Smooth muscle cell (in vitro differentiated cells): ENCODE measurements around the gene RAB11FIP5. TPM values are rescaled to one million over a fixed set of nuclear protein-coding genes. Genes with fewer than 3 reads are reported as not detected.

Source experiments
- DNase-seq: peaks from one replicate; lab custom pipeline; 2025; ENCODE audit not compliant: unreplicated experiment; lab: John Stamatoyannopoulos, UW
- H2AFZ ChIP-seq: fragments of 200-600 bp; sonication (generic); 2 replicates; pipeline ENCODE4 v1.6.0; 2016; ENCODE audit warnings: antibody characterized with exemption, low read depth, mild to moderate bottlenecking
- H3F3A ChIP-seq: fragments of 200-600 bp; sonication (generic); 2 replicates; pipeline ENCODE4 v1.6.0; 2017; ENCODE audit warnings: antibody characterized with exemption, low read depth
- H3K27ac ChIP-seq: fragments of 200-600 bp; sonication (generic); 2 replicates; pipeline ENCODE4 v1.5.1; 2016; ENCODE audit warnings: low read depth, mild to moderate bottlenecking
- H3K27me3 ChIP-seq: fragments of 200-600 bp; sonication (generic); 2 replicates; pipeline ENCODE4 v1.6.1; 2016; ENCODE audit warnings: low read depth, mild to moderate bottlenecking
- H3K36me3 ChIP-seq: fragments of 200-600 bp; sonication (generic); 2 replicates; pipeline ENCODE4 v1.5.1; 2016; ENCODE audit warnings: low read depth
- H3K4me1 ChIP-seq: fragments of 200-600 bp; sonication (generic); 2 replicates; pipeline ENCODE4 v1.5.1; 2016; ENCODE audit warnings: low read depth
- H3K4me2 ChIP-seq: fragments of 200-600 bp; sonication (generic); 2 replicates; pipeline ENCODE4 v1.6.0; 2016; ENCODE audit warnings: mild to moderate bottlenecking
- H3K4me3 ChIP-seq: fragments of 200-600 bp; sonication (generic); 2 replicates; pipeline ENCODE4 v1.5.1; 2016; ENCODE audit warnings: mild to moderate bottlenecking
- H3K79me2 ChIP-seq: fragments of 200-600 bp; sonication (generic); 2 replicates; pipeline ENCODE4 v1.6.0; 2016; ENCODE audit warnings: low read depth, mild to moderate bottlenecking
- H3K9ac ChIP-seq: fragments of 200-600 bp; sonication (generic); 2 replicates; pipeline ENCODE4 v1.6.0; 2016; ENCODE audit warnings: low read depth
- H3K9me3 ChIP-seq: fragments of 200-600 bp; sonication (generic); replicated peaks from 2 replicates; pipeline ENCODE4 v1.5.1; 2016; ENCODE audit warnings: low read depth
- H4K20me1 ChIP-seq: fragments of 200-600 bp; sonication (generic); 2 replicates; pipeline ENCODE4 v1.6.0; 2016; ENCODE audit warnings: low read depth
- CTCF ChIP-seq: fragments of 200-600 bp; sonication (generic); IDR thresholded peaks from 2 replicates; pipeline ENCODE4 v1.5.1; 2017; ENCODE audit warnings: borderline replicate concordance, mild to moderate bottlenecking, antibody characterized with exemption; ENCODE audit not compliant: insufficient read depth, poor library complexity, severe bottlenecking
- WGBS: methylation state at CpG from one replicate; pipeline ENCODE4 v1.1.7; 2016; ENCODE audit warnings: low lambda C conversion rate; 5-methylcytosine and 5-hydroxymethylcytosine counted together
- polyA plus RNA-seq: library from polyadenylated mRNA; unstranded; fragments of >200 nt; fragmentation: Nextera tagmentation; extraction: Ambion mirVana; gene quantifications from 2 replicates; pipeline ENCODE4 v1.2.1, GENCODE V29; 2016
- total RNA-seq: library from RNA; depleted of rRNA; stranded (reverse); fragments of >200 nt; gene quantifications from 2 replicates; pipeline ENCODE4 v1.2.3, GENCODE V29; 2014

The RAB11FIP5 gene
- total and polyA plus RNA-seq, 2 experiments from 2014 or later, result 23.3 to 31.3 TPM

GRCh38 chr2:73027340-73027739 lies 85.4 kb downstream of the RAB11FIP5 start:
- Histone ChIP-seq H3K4me1 (no peaks in the 10 kb centered on the region), H3K4me3 (no peak overlapping the region), H3K4me2 (no peak overlapping the region), H3K9ac (no peak overlapping the region), H3K9me3 (no peaks in the 10 kb centered on the region), H2AFZ (no peak overlapping the region), H3K36me3 (no peaks in the 10 kb centered on the region), H3F3A (no peaks in the 10 kb centered on the region), H3K27me3 (no peaks in the 10 kb centered on the region), H3K79me2 (no peaks in the 10 kb centered on the region), H3K27ac (no peak overlapping the region), H4K20me1 (no peaks in the 10 kb centered on the region)
- WGBS, result 100% methylated on average over 1 of the region's 1 CpG
- no peak for DNase-seq
- no peak for TF ChIP-seq CTCF

- H3K9me3 ChIP-seq, result no peaks in the 10 kb centered on the region
- no peaks in the 10 kb centered on the region for H4K20me1 ChIP-seq
- no peaks in the 10 kb centered on the region for H3K79me2 ChIP-seq
- no peaks in the 10 kb centered on the region for H3K4me1 ChIP-seq
- no peak overlapping the region for H3K4me3 ChIP-seq
- H3K4me2 ChIP-seq, result no peak overlapping the region
- H2AFZ ChIP-seq, result no peak overlapping the region
- no peak for TF ChIP-seq CTCF
- H3K36me3 ChIP-seq, result no peaks in the 10 kb centered on the region
- no peak overlapping the region for H3K27ac ChIP-seq
- no peaks in the 10 kb centered on the region for H3F3A ChIP-seq
- DNase-seq, result no peak
- H3K27me3 ChIP-seq, result no peaks in the 10 kb centered on the region
- H3K9ac ChIP-seq, result no peak overlapping the region
- WGBS, result 83% methylated on average over 1 of the region's 1 CpG
Measured at GRCh38 chr2:73023497-73023896, 89.3 kb downstream of the RAB11FIP5 start.

Other genes with a start within 250 kb of the RAB11FIP5 start
- 4.1 and 8.4 TPM in 2 replicates for gene SPR, start 225.5 kb downstream of the RAB11FIP5 start, total RNA-seq
- 13.2 and 15.8 TPM in 2 replicates for gene SPR, start 225.5 kb downstream of the RAB11FIP5 start, polyA plus RNA-seq
- gene EMX1, start 195.4 kb downstream of the RAB11FIP5 start, total RNA-seq, result not detected in 2 replicates
- not detected in 2 replicates for gene EMX1, start 195.4 kb downstream of the RAB11FIP5 start, polyA plus RNA-seq
- 6.9 and 8.8 TPM in 2 replicates for gene SFXN5, start 41.2 kb downstream of the RAB11FIP5 start, total RNA-seq
- gene SFXN5, start 41.2 kb downstream of the RAB11FIP5 start, polyA plus RNA-seq, result 8.3 and 19.2 TPM in 2 replicates
- not detected in 2 replicates for gene NOTO, start 89.6 kb upstream of the RAB11FIP5 start, total RNA-seq
- gene NOTO, start 89.6 kb upstream of the RAB11FIP5 start, polyA plus RNA-seq, result 0.11 TPM in 1 of 2 replicates, not detected in the other
- 10.8 and 17.3 TPM in 2 replicates for gene SMYD5, start 101.3 kb upstream of the RAB11FIP5 start, total RNA-seq
- 13.9 and 16.5 TPM in 2 replicates for gene SMYD5, start 101.3 kb upstream of the RAB11FIP5 start, polyA plus RNA-seq
- gene PRADC1, start 120.3 kb upstream of the RAB11FIP5 start, total RNA-seq, result 24.0 and 28.3 TPM in 2 replicates
- gene PRADC1, start 120.3 kb upstream of the RAB11FIP5 start, polyA plus RNA-seq, result 47.6 and 51.4 TPM in 2 replicates
- 164 and 197 TPM in 2 replicates for gene CCT7, start 121.4 kb upstream of the RAB11FIP5 start, total RNA-seq
- gene CCT7, start 121.4 kb upstream of the RAB11FIP5 start, polyA plus RNA-seq, result 212 and 225 TPM in 2 replicates
- 1.2 and 2.4 TPM in 2 replicates for gene FBXO41, start 171.5 kb upstream of the RAB11FIP5 start, total RNA-seq
- 1.00 and 3.0 TPM in 2 replicates for gene FBXO41, start 171.5 kb upstream of the RAB11FIP5 start, polyA plus RNA-seq
- 0.99 and 2.3 TPM in 2 replicates for gene EGR4, start 180.6 kb upstream of the RAB11FIP5 start, total RNA-seq
- 7.2 and 9.2 TPM in 2 replicates for gene EGR4, start 180.6 kb upstream of the RAB11FIP5 start, polyA plus RNA-seq